B cell (primary cell): ENCODE results near the gene PEA15. TPM values are rescaled to one million over a fixed set of nuclear protein-coding genes. Genes with fewer than 3 reads are reported as not detected.

Source experiments
- ATAC-seq: fragments of 200-7000 bp; cut with Tn5 transposase; one replicate; pipeline ENCODE4 v1.10.0; 2021; ENCODE audit warnings: low read depth, mild to moderate bottlenecking, moderate number of reproducible peaks, moderate library complexity
- CTCF ChIA-PET: fragments of 350-600 bp; sonication (Branson Sonifier 250); formaldehyde crosslinking; loops from one replicate; lab custom pipeline; 2021; ENCODE audit warnings: antibody characterized with exemption, inconsistent platforms; lab: Charles Lee
- POLR2A ChIA-PET: fragments of 350-600 bp; sonication (Branson Sonifier 250); formaldehyde crosslinking; loops from one replicate; lab custom pipeline; 2021; ENCODE audit warnings: antibody characterized with exemption; lab: Charles Lee
- DNase-seq: peaks from one replicate; pipeline ENCODE4 v3.0.0; 2013
- H2AFZ ChIP-seq: 2 replicates; pipeline ENCODE4 v1.6.1; 2012; ENCODE audit warnings: mild to moderate bottlenecking, low read depth, low read length; ENCODE audit not compliant: insufficient read depth, poor library complexity, severe bottlenecking
- H3K27ac ChIP-seq, 2 donors: 1 replicate in 1 of 2; 2 replicates in 1 of 2; pipeline ENCODE4 v1.5.1; 2012 to 2013; ENCODE audit warnings: low read length in 2 of 2, mild to moderate bottlenecking in 2 of 2, moderate library complexity in 1 of 2
- H3K27me3 ChIP-seq, 4 experiments: fragments of 200-600 bp in 1 of 4; sonication (generic) in 1 of 4; replicated peaks in 1 of 4; 1 replicate in 2 of 4; 2 replicates in 2 of 4; pipeline versions ENCODE4 v1.6.1 to v1.7.0; 2013 to 2016; ENCODE audit warnings: low read length in 3 of 4, mild to moderate bottlenecking in 2 of 4, mixed read lengths in 1 of 4, moderate library complexity in 1 of 4; ENCODE audit not compliant: insufficient read depth in 4 of 4, control insufficient read depth in 3 of 4; ENCODE audit errors: control extremely low read depth in 1 of 4
- H3K36me3 ChIP-seq, 2 experiments: replicated peaks in 1 of 2; 1 replicate in 1 of 2; 2 replicates in 1 of 2; pipeline versions ENCODE4 v1.6.1 to v1.7.1; 2013; ENCODE audit warnings: low read length in 1 of 2; ENCODE audit not compliant: insufficient read depth in 2 of 2, control insufficient read depth in 1 of 2; ENCODE audit errors: control extremely low read depth in 1 of 2, extremely low read depth in 1 of 2
- H3K4me1 ChIP-seq, 2 donors: fragments of 200-600 bp in 1 of 2; sonication (generic) in 1 of 2; 1 replicate in 1 of 2; 2 replicates in 1 of 2; pipeline versions ENCODE4 v1.5.1 to v1.6.1; 2013 to 2017; ENCODE audit warnings: low read length in 2 of 2; ENCODE audit not compliant: control insufficient read depth in 2 of 2, insufficient read depth in 2 of 2
- H3K4me2 ChIP-seq: replicated peaks from 2 replicates; pipeline ENCODE3; 2012; ENCODE audit warnings: mild to moderate bottlenecking, low read depth, low read length; ENCODE audit not compliant: poor library complexity, severe bottlenecking
- H3K4me3 ChIP-seq, 5 experiments: fragments of 200-600 bp in 1 of 5; sonication (generic) in 1 of 5; 1 replicate in 3 of 5; 2 replicates in 2 of 5; pipeline versions ENCODE4 v1.5.1 to v1.7.0; 2011 to 2016; ENCODE audit warnings: low read length in 4 of 5, mild to moderate bottlenecking in 4 of 5, low read depth in 2 of 5, control low read depth in 1 of 5, moderate library complexity in 1 of 5; ENCODE audit not compliant: insufficient read depth in 1 of 5; ENCODE audit errors: control extremely low read depth in 1 of 5, extremely low read depth in 1 of 5
- H3K79me2 ChIP-seq: fragments of 200-600 bp; sonication (generic); one replicate; pipeline ENCODE4 v1.6.0; 2016; ENCODE audit warnings: low read length; ENCODE audit not compliant: control insufficient read depth, insufficient read depth
- H3K9ac ChIP-seq: fragments of 200-600 bp; sonication (generic); 2 replicates; pipeline ENCODE4 v1.6.1; 2017; ENCODE audit warnings: mild to moderate bottlenecking, low read length, moderate library complexity
- H3K9me3 ChIP-seq, 3 donors: one replicate each; pipeline versions ENCODE4 v1.6.1 to v1.7.1; 2013; ENCODE audit warnings: low read length in 2 of 3; ENCODE audit not compliant: control insufficient read depth in 2 of 3, insufficient read depth in 1 of 3; ENCODE audit errors: control extremely low read depth in 1 of 3
- H4K20me1 ChIP-seq: 2 replicates; pipeline ENCODE4 v1.6.0; 2012; ENCODE audit warnings: mild to moderate bottlenecking, low read length; ENCODE audit not compliant: insufficient read depth, control insufficient read depth, poor library complexity, severe bottlenecking
- H3K27ac Mint-ChIP-seq: one replicate; pipeline ENCODE4 v1.8.0; 2021; ENCODE audit warnings: mixed read lengths
- H3K27me3 Mint-ChIP-seq: one replicate; pipeline ENCODE4 v1.8.0; 2021; ENCODE audit warnings: mixed read lengths
- H3K4me1 Mint-ChIP-seq: one replicate; pipeline ENCODE4 v1.8.0; 2021; ENCODE audit warnings: mixed read lengths
- H3K4me3 Mint-ChIP-seq: one replicate; pipeline ENCODE4 v1.8.0; 2021; ENCODE audit warnings: mixed read lengths
- H3K9me3 Mint-ChIP-seq: one replicate; pipeline ENCODE4 v1.8.0; 2022; ENCODE audit warnings: mixed read lengths; ENCODE audit not compliant: insufficient read depth
- EZH2 ChIP-seq: IDR thresholded peaks from 2 replicates; pipeline ENCODE4 v1.6.1; 2012; ENCODE audit warnings: borderline replicate concordance, low read depth, mild to moderate bottlenecking, moderate library complexity, low read length; ENCODE audit not compliant: insufficient read depth, poor library complexity, severe bottlenecking
- WGBS: methylation state at CpG from one replicate; pipeline ENCODE4 v1.1.5; 2013; ENCODE audit warnings: missing lambda C conversion rate; ENCODE audit not compliant: insufficient coverage; 5-methylcytosine and 5-hydroxymethylcytosine counted together
- intact Hi-C: fragments of 100-400 bp; cut with micrococcal nuclease; formaldehyde crosslinking; loops from one replicate; pipeline ENCODE4 v1.10.0; 2022
- polyA plus RNA-seq: library from polyadenylated mRNA; depleted of rRNA; stranded (reverse); fragments of >200 nt; gene quantifications from 2 replicates; pipeline ENCODE4 v1.2.3, GENCODE V29; 2012
- total RNA-seq, 2 donors: library from RNA; stranded (reverse); fragments of 120-200 nt in 1 of 2; gene quantifications; 1 replicate in 1 of 2; 2 replicates in 1 of 2; pipeline versions ENCODE4 v1.2.3 to v1.2.4, GENCODE V29; 2013 to 2022
- TF ChIP-seq, protein P1 (sequence below): fragments of 200-600 bp; IDR thresholded peaks from one replicate; pipeline ENCODE4 v1.8.0; 2022; ENCODE audit warnings: antibody characterized with exemption, mild to moderate bottlenecking

The PEA15 gene
- total and polyA plus RNA-seq, 2 donors (not counting 1 experiment from before 2014, with no cell fraction given) = 81.7 to 91.4 TPM

DNA sequence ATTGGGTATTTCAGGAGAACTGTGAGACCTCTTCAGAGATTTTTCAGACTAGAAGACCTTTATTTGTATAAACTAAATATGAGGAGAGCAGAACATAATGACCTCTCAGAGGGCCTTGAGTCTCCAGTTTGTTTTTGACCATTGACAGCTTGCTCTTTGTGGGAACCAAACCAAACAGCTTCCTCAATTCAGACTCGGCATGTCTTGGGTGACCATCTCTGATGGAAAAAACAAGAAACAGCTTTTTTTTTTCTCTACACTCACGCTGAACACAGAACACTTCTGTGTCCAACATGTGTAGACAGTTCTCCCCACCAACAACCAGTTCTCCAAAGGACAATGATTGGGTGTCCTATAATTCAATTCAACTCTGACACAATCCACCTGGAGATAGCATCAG is 42.3 kb upstream of the PEA15 start:
- H3K4me2 ChIP-seq = no peak overlapping the region
- no peaks in the 10 kb centered on the region for H3K9me3 Mint-ChIP-seq
- TF ChIP-seq EZH2 = no peak
- TF ChIP-seq, protein P1, sequence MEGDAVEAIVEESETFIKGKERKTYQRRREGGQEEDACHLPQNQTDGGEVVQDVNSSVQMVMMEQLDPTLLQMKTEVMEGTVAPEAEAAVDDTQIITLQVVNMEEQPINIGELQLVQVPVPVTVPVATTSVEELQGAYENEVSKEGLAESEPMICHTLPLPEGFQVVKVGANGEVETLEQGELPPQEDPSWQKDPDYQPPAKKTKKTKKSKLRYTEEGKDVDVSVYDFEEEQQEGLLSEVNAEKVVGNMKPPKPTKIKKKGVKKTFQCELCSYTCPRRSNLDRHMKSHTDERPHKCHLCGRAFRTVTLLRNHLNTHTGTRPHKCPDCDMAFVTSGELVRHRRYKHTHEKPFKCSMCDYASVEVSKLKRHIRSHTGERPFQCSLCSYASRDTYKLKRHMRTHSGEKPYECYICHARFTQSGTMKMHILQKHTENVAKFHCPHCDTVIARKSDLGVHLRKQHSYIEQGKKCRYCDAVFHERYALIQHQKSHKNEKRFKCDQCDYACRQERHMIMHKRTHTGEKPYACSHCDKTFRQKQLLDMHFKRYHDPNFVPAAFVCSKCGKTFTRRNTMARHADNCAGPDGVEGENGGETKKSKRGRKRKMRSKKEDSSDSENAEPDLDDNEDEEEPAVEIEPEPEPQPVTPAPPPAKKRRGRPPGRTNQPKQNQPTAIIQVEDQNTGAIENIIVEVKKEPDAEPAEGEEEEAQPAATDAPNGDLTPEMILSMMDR = no peak
- H3K27me3 ChIP-seq = no peaks in the 10 kb centered on the region
- H3K4me1 ChIP-seq = no peaks in the 10 kb centered on the region
- H3K4me3 Mint-ChIP-seq = no peak overlapping the region
- no peak overlapping the region for H3K27ac Mint-ChIP-seq
- H3K4me1 Mint-ChIP-seq = peaks cover 1% of the 10 kb centered on the region
- no peak overlapping the region for H3K27ac ChIP-seq
- no peak overlapping the region for H3K9ac ChIP-seq
- H3K4me3 ChIP-seq = no peak overlapping the region
- no peaks in the 10 kb centered on the region for H3K36me3 ChIP-seq
- DNase-seq (no peak), ATAC-seq (no peak)
- no peaks in the 10 kb centered on the region for H3K27me3 Mint-ChIP-seq
- ChIA-PET CTCF (interaction anchor here (1.2 to 1.4 kb wide), 2 partner anchors 77 to 129 kb away, joined by 3 to 5 read pairs; no protein-coding TSS in a partner anchor), POLR2A (no interaction called here)
- intact Hi-C loops = no loop called here
- 51% methylated on average over 2 of the region's 2 CpGs for WGBS
- H3K9me3 ChIP-seq = no peaks in the 10 kb centered on the region
- no peak overlapping the region for H2AFZ ChIP-seq
- H4K20me1 ChIP-seq = no peaks in the 10 kb centered on the region
- no peaks in the 10 kb centered on the region for H3K79me2 ChIP-seq

DNA sequence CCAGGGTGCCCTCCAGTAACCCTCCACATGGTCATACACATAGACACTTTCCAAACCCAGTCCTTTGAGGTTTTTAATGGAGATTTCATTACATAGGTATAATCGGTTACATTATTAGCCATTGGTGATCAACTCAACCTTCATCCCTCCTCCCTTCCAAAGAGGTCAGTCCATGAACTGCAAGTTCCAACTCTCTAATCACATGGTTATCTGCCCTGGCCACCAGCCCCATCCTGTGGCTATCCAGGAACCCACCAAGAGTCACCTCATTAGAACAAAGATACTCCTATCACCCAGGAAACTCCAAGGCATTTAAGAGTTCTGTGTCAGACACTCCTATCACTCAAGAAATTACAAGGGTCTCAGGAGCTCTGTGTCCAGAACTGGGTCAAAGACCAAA is 41.6 kb upstream of the PEA15 start:
- CTCF ChIA-PET = interaction anchor here (1.2 kb wide), 1 partner anchor 128 kb away, joined by 5 read pairs; no protein-coding TSS in a partner anchor
- Histone ChIP-seq H3K36me3 (no peaks in the 10 kb centered on the region), H3K4me1 (no peaks in the 10 kb centered on the region), H3K4me2 (no peak overlapping the region), H3K27me3 (no peaks in the 10 kb centered on the region), H3K9me3 (no peaks in the 10 kb centered on the region), H3K4me3 (no peak overlapping the region), H3K79me2 (no peaks in the 10 kb centered on the region), H3K27ac (no peak overlapping the region), H2AFZ (no peak overlapping the region), H3K9ac (no peak overlapping the region), H4K20me1 (no peaks in the 10 kb centered on the region)
- Mint-ChIP-seq H3K27me3 (no peaks in the 10 kb centered on the region), H3K4me3 (no peak overlapping the region), H3K27ac (no peak overlapping the region), H3K4me1 (peaks cover 2% of the 10 kb centered on the region), H3K9me3 (no peaks in the 10 kb centered on the region)
- intact Hi-C loops = no loop called here
- POLR2A ChIA-PET = no interaction called here
- TF ChIP-seq, protein P1 = no peak
- no peak for TF ChIP-seq EZH2
- ATAC-seq (no peak), DNase-seq (no peak)
- no CpG with 5 or more reads among the region's 1 CpG for WGBS
